Activated T-helper 2 cell treated with anti-CD3 and anti-CD28 coated beads, Interferon-gamma antibody, Interleukin-2, Interleukin-4, amounts not matched to agents 10 μg/mL and 5 μg/mL and 100 μg/mL, durations not matched to agents 14 hours and 24 hours and 36 hours (primary cell): ENCODE measurements around the gene IL17B. TPM values are rescaled to one million over a fixed set of nuclear protein-coding genes. Genes with fewer than 3 reads are reported as not detected.

ENCODE experiments used
- DNase-seq: peaks from one replicate; pipeline ENCODE4 v3.0.0; 2021; ENCODE audit warnings: low spot score
- H3K27ac Mint-ChIP-seq: one replicate; pipeline ENCODE4 v1.8.0; 2021; ENCODE audit warnings: mixed read lengths
- H3K27me3 Mint-ChIP-seq: one replicate; pipeline ENCODE4 v1.8.0; 2021; ENCODE audit warnings: low read depth, mixed read lengths
- H3K36me3 Mint-ChIP-seq: one replicate; pipeline ENCODE4 v1.8.0; 2021; ENCODE audit warnings: low read depth, mixed read lengths
- H3K4me1 Mint-ChIP-seq: one replicate; pipeline ENCODE4 v1.8.0; 2021; ENCODE audit warnings: low read depth, mixed read lengths
- H3K4me3 Mint-ChIP-seq: one replicate; pipeline ENCODE4 v1.8.0; 2021; ENCODE audit warnings: low read depth, mild to moderate bottlenecking, moderate library complexity, mixed read lengths
- H3K9me3 Mint-ChIP-seq: one replicate; pipeline ENCODE4 v1.8.0; 2021; ENCODE audit warnings: mixed read lengths
- intact Hi-C: fragments of 100-400 bp; cut with micrococcal nuclease; formaldehyde crosslinking; loops from one replicate; pipeline ENCODE4 v1.15.1; 2023
- total RNA-seq: library from RNA; stranded (reverse); gene quantifications from 2 replicates; pipeline ENCODE4 v1.2.3, GENCODE V29; 2022

Gene IL17B
- total RNA-seq, 1 donor from 2014 or later, result not detected

DNA sequence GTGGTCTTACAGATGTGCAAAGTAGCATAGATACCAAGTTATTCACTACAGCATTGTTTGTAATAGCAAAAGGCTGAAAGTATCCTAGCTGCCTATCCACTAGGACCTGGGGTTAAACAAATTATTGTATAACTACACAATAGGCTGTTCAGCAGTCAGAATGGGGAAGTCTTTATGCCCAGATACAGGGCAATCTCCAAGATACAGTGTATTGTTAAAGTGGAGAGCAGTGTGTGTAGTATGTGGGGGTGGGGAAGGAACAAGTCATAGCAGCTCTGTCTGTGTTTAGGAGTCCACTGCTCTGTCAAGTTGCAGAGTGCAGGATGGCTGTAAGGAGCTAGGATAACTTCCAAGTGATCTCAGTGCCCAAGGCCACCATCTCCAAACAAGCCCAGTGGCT lies 15.7 kb downstream of the IL17B start:
- Mint-ChIP-seq H3K27ac (no peak overlapping the region), H3K36me3 (peaks cover 20% of the 10 kb centered on the region), H3K27me3 (no peaks in the 10 kb centered on the region), H3K4me1 (peaks cover 31% of the 10 kb centered on the region), H3K9me3 (no peaks in the 10 kb centered on the region), H3K4me3 (no peak overlapping the region)
- DNase-seq, result no peak
- intact Hi-C loops, result no loop called here

GRCh38 chr5:149362541-149362940 lies 16.6 kb downstream of the IL17B start:
- no peak overlapping the region for H3K27ac Mint-ChIP-seq
- no peak for DNase-seq
- H3K4me1 Mint-ChIP-seq, result peaks cover 32% of the 10 kb centered on the region
- no peaks in the 10 kb centered on the region for H3K27me3 Mint-ChIP-seq
- peaks cover 19% of the 10 kb centered on the region for H3K36me3 Mint-ChIP-seq
- no peaks in the 10 kb centered on the region for H3K9me3 Mint-ChIP-seq
- intact Hi-C loops, result no loop called here
- H3K4me3 Mint-ChIP-seq, result no peak overlapping the region

- DNase-seq, result no peak
- intact Hi-C loops, result no loop called here
Observed at GRCh38 chr5:149360272-149360671, 18.8 kb downstream of the IL17B start.

GRCh38 chr5:149358868-149359495 lies 20.1 kb downstream of the IL17B start:
- peak overlapping the region; percentile 94 for H3K4me3 Mint-ChIP-seq
- H3K4me1 Mint-ChIP-seq, result peaks cover 54% of the 10 kb centered on the region
- no peaks in the 10 kb centered on the region for H3K27me3 Mint-ChIP-seq
- no peak for DNase-seq
- peaks cover 35% of the 10 kb centered on the region for H3K36me3 Mint-ChIP-seq
- intact Hi-C loops, result loop anchor here (5.0 kb wide), 1 partner anchor 977 kb away; the partner anchor contains the start of gene FBXO38
- no peaks in the 10 kb centered on the region for H3K9me3 Mint-ChIP-seq
- peak overlapping the region; percentile 20 for H3K27ac Mint-ChIP-seq

More at GRCh38 chr5:149360272-149360671, 18.8 kb downstream of the IL17B start:
- Mint-ChIP-seq H3K27ac (peak overlapping the region; percentile 60), H3K9me3 (no peaks in the 10 kb centered on the region), H3K36me3 (peaks cover 25% of the 10 kb centered on the region), H3K4me3 (peak overlapping the region; percentile 37), H3K4me1 (peaks cover 44% of the 10 kb centered on the region), H3K27me3 (no peaks in the 10 kb centered on the region)

GRCh38 chr5:149358294-149358651 lies 20.8 kb downstream of the IL17B start:
- H3K4me1 Mint-ChIP-seq, result peaks cover 59% of the 10 kb centered on the region
- H3K36me3 Mint-ChIP-seq, result peaks cover 40% of the 10 kb centered on the region
- H3K27me3 Mint-ChIP-seq, result no peaks in the 10 kb centered on the region
- intact Hi-C loops, result loop anchor here (5.0 kb wide), 1 partner anchor 976 kb away; the partner anchor contains the start of gene FBXO38
- H3K27ac Mint-ChIP-seq, result peak overlapping the region; percentile 81
- H3K9me3 Mint-ChIP-seq, result no peaks in the 10 kb centered on the region
- peak overlapping the region; percentile 94 for H3K4me3 Mint-ChIP-seq
- DNase-seq, result peak; percentile 22

DNA sequence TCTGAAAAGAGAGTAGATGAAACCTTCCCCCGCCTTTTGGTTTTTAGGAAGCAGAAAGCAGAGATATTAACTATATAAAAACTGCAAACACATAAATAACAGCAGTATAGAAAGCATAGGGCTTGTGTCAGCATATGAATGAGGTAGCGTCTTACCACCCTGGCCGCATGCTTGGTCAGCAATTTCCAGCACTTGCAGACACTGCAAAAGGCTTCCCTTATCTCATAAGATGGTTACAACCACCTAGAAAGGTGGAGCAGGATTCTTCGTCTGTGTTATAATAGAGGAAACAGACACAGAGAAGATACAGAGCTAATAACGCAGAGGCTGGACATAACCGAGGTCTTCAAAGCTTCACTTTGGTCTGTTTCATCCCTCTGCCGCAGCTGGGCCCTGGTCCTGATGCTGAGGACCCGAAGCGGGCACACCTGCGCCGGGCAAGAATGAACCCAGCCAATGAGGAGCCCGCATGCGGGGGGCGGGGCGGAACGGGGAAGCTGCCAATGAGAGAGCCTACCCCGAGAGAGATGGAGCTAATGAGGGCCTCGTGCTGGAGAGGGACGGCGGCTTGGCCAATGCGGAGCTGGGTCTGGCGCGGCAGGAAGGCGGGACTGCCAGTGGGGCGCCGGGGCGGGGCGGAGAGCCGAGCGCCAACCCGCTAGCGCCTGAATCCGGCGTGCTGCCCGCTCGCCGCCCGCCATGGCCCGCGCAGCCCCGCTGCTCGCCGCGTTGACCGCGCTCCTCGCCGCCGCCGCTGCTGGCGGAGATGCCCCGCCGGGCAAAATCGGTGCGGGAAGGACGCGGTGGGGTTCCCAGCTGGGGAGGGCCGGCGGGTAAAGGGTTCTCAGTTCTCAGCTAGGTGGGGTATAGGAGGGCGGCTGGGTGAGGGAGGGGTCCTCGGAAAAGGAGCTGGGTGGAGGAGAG lies 21.5 kb downstream of the IL17B start, which contains the start of gene PCYOX1L:
PCYOX1L (plus strand) TSS at position 677 of the 924 bp plus-strand sequence; CDS start at position 700, 23 bp downstream.
- peaks cover 63% of the 10 kb centered on the region for H3K4me1 Mint-ChIP-seq
- intact Hi-C loops, result loop anchor here (1.0 to 5.0 kb wide), 3 partner anchors 12 to 975 kb away; partner anchors contain the start of genes CSNK1A1, FBXO38 and GRPEL2
- DNase-seq, result peak; percentile 97
- peak within 1 kb of the TSS; percentile 94 for H3K4me3 Mint-ChIP-seq
- H3K36me3 Mint-ChIP-seq, result peaks cover 43% of the 10 kb centered on the region
- no peaks in the 10 kb centered on the region for H3K9me3 Mint-ChIP-seq
- peak within 1 kb of the TSS; percentile 81 for H3K27ac Mint-ChIP-seq
- H3K27me3 Mint-ChIP-seq, result no peaks in the 10 kb centered on the region

GRCh38 chr5:149356391-149356790 lies 22.7 kb downstream of the IL17B start:
- peak overlapping the region; percentile 15 for H3K4me3 Mint-ChIP-seq
- H3K27ac Mint-ChIP-seq, result peak overlapping the region; percentile 54
- intact Hi-C loops, result loop anchor here (2.0 to 5.0 kb wide), 2 partner anchors 194 to 974 kb away; partner anchors contain the start of genes CSNK1A1 and FBXO38
- H3K4me1 Mint-ChIP-seq, result peaks cover 68% of the 10 kb centered on the region
- DNase-seq, result no peak
- H3K36me3 Mint-ChIP-seq, result peaks cover 56% of the 10 kb centered on the region
- H3K9me3 Mint-ChIP-seq, result no peaks in the 10 kb centered on the region
- no peaks in the 10 kb centered on the region for H3K27me3 Mint-ChIP-seq

DNA sequence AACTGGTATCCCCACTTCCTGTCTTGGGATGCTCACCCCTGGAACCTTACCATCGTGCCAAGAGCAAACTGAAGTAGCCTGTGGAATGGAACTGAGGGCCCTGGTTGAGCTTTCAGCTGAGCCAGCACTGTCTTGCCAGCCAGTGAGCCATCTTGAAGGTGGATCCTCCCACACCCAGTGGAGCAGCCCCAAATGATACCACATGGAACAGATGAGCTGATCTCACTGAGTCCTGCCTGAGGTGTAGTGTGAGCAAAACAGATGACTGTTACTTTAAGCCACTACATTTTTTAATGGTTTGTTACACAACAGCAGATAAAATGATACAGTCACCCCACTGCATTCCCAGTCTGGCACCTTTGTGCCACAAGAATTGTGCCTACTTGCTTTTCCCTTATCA lies 23.4 kb downstream of the IL17B start:
- Mint-ChIP-seq H3K36me3 (peaks cover 63% of the 10 kb centered on the region), H3K27me3 (no peaks in the 10 kb centered on the region), H3K4me1 (peaks cover 67% of the 10 kb centered on the region), H3K27ac (peak overlapping the region; percentile 67), H3K9me3 (no peaks in the 10 kb centered on the region), H3K4me3 (no peak overlapping the region)
- DNase-seq, result no peak
- intact Hi-C loops, result loop anchor here (2.0 to 5.0 kb wide), 2 partner anchors 195 to 973 kb away; partner anchors contain the start of genes CSNK1A1 and FBXO38

DNA sequence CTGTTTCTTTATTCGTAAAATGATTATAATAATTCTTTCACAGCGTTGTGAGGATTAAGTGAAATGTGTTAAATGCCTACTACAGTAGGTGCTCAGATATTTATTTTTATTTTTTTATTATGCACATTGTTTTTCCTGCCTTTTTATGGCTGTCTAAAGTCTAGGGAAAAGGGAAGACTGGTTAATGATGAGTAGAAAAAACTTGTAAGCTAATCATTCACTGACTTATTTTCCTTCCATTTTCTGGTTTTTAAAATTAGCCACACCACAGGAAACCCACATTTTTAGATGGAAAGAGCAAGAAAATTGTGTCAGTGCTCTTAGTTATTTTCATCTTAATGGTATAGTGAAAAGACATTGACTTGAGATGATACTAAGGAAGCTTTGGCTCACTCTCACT lies 25.2 kb downstream of the IL17B start:
- intact Hi-C loops, result no loop called here
- Mint-ChIP-seq H3K27ac (peak overlapping the region; percentile 56), H3K4me3 (no peak overlapping the region), H3K36me3 (peaks cover 73% of the 10 kb centered on the region), H3K27me3 (no peaks in the 10 kb centered on the region), H3K4me1 (peaks cover 64% of the 10 kb centered on the region), H3K9me3 (no peaks in the 10 kb centered on the region)
- DNase-seq, result no peak

GRCh38 chr5:149352169-149352568 lies 26.9 kb downstream of the IL17B start:
- intact Hi-C loops, result no loop called here
- DNase-seq, result no peak
- Mint-ChIP-seq H3K27ac (no peak overlapping the region), H3K9me3 (no peaks in the 10 kb centered on the region), H3K36me3 (peaks cover 88% of the 10 kb centered on the region), H3K4me1 (peaks cover 70% of the 10 kb centered on the region), H3K4me3 (no peak overlapping the region), H3K27me3 (no peaks in the 10 kb centered on the region)

- DNase-seq, result no peak
- Mint-ChIP-seq H3K36me3 (peaks cover 82% of the 10 kb centered on the region), H3K27ac (peak overlapping the region; percentile 36), H3K4me1 (peaks cover 60% of the 10 kb centered on the region), H3K4me3 (peak overlapping the region; percentile 98), H3K27me3 (no peaks in the 10 kb centered on the region), H3K9me3 (no peaks in the 10 kb centered on the region)
- intact Hi-C loops, result loop anchor here (5.0 kb wide), 2 partner anchors 557 to 613 kb away; partner anchors contain the start of gene SLC26A2
Observed at GRCh38 chr5:149349382-149349781, 29.7 kb downstream of the IL17B start.

DNA sequence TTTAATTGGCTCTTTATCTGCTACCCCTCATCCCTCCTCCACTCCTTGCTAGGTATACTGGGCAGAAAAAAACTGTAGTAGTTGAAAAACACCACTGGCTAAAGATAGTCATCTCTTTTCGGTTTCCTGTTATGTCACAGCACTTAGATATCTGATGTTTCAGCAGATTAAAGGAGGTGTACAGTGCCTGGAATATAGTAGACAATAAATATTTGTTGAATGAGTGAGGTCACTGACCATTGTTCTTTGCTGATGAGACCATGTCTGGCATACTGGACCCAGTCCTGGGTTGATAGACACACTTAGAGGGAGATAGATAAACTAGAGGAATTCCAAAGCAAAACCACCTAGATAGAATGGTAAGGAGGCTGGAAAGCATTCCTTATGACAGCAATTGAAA lies 30.6 kb downstream of the IL17B start:
- no peaks in the 10 kb centered on the region for H3K9me3 Mint-ChIP-seq
- H3K27me3 Mint-ChIP-seq, result no peaks in the 10 kb centered on the region
- H3K27ac Mint-ChIP-seq, result peak overlapping the region; percentile 76
- DNase-seq, result no peak
- peaks cover 59% of the 10 kb centered on the region for H3K4me1 Mint-ChIP-seq
- peaks cover 75% of the 10 kb centered on the region for H3K36me3 Mint-ChIP-seq
- peak overlapping the region; percentile 98 for H3K4me3 Mint-ChIP-seq
- intact Hi-C loops, result loop anchor here (5.0 kb wide), 2 partner anchors 556 to 614 kb away; partner anchors contain the start of gene SLC26A2
